Activated naive CD4-positive, alpha-beta T cell treated with anti-CD3 and anti-CD28 coated beads, Interleukin-2, amount 50 U/mL, for 24 hours (primary cell): ENCODE data around the gene MRPS25.
"Not testable (repeated sequence)": the region's sequence is repeated elsewhere in the genome, so short reads cannot be mapped to it uniquely, and the experiment has no call there.

Source experiments
- H3K27ac Mint-ChIP-seq: one replicate; pipeline ENCODE4 v1.8.0; 2021; ENCODE audit warnings: mild to moderate bottlenecking, mixed read lengths
- H3K27me3 Mint-ChIP-seq: one replicate; pipeline ENCODE4 v1.8.0; 2021; ENCODE audit warnings: mixed read lengths
- H3K36me3 Mint-ChIP-seq: one replicate; pipeline ENCODE4 v1.8.0; 2021; ENCODE audit warnings: mixed read lengths
- H3K4me1 Mint-ChIP-seq: one replicate; pipeline ENCODE4 v1.8.0; 2021; ENCODE audit warnings: mixed read lengths
- H3K4me3 Mint-ChIP-seq: one replicate; pipeline ENCODE4 v1.8.0; 2021; ENCODE audit warnings: mild to moderate bottlenecking, mixed read lengths
- H3K9me3 Mint-ChIP-seq: one replicate; pipeline ENCODE4 v1.8.0; 2021; ENCODE audit warnings: mixed read lengths

Gene MRPS25

GRCh38 chr3:15038306-15038705 lies 26.8 kb downstream of the MRPS25 start:
- Mint-ChIP-seq H3K27me3 (no peaks in the 10 kb centered on the region), H3K4me3 (no peak overlapping the region), H3K9me3 (no peaks in the 10 kb centered on the region), H3K36me3 (peaks cover 2% of the 10 kb centered on the region), H3K27ac (no peak overlapping the region), H3K4me1 (peaks cover 12% of the 10 kb centered on the region)

GRCh38 chr3:15033103-15033502 lies 32.0 kb downstream of the MRPS25 start:
- no peak overlapping the region for H3K4me3 Mint-ChIP-seq
- H3K9me3 Mint-ChIP-seq = no peaks in the 10 kb centered on the region
- peak overlapping the region; percentile 76 for H3K27ac Mint-ChIP-seq
- H3K4me1 Mint-ChIP-seq = no peaks in the 10 kb centered on the region
- H3K36me3 Mint-ChIP-seq = peaks cover 8% of the 10 kb centered on the region
- no peaks in the 10 kb centered on the region for H3K27me3 Mint-ChIP-seq

- no peaks in the 10 kb centered on the region for H3K27me3 Mint-ChIP-seq
- H3K27ac Mint-ChIP-seq = peak overlapping the region; percentile 76
- no peak overlapping the region for H3K4me3 Mint-ChIP-seq
- no peaks in the 10 kb centered on the region for H3K9me3 Mint-ChIP-seq
- peaks cover 9% of the 10 kb centered on the region for H3K36me3 Mint-ChIP-seq
- H3K4me1 Mint-ChIP-seq = no peaks in the 10 kb centered on the region
These were observed 32.5 kb downstream of the MRPS25 start for GRCh38 chr3:15032650-15033049.

- Mint-ChIP-seq H3K4me1 (no peaks in the 10 kb centered on the region), H3K9me3 (no peaks in the 10 kb centered on the region), H3K27ac (peak overlapping the region; percentile 49), H3K4me3 (no peak overlapping the region), H3K36me3 (peaks cover 15% of the 10 kb centered on the region), H3K27me3 (no peaks in the 10 kb centered on the region)
These were observed 35.5 kb downstream of the MRPS25 start for GRCh38 chr3:15029625-15030024.

- Mint-ChIP-seq H3K27me3 (no peaks in the 10 kb centered on the region), H3K9me3 (no peaks in the 10 kb centered on the region), H3K4me3 (no peak overlapping the region), H3K36me3 (peaks cover 16% of the 10 kb centered on the region), H3K4me1 (no peaks in the 10 kb centered on the region), H3K27ac (peak overlapping the region; percentile 35)
These were observed 41.4 kb downstream of the MRPS25 start for GRCh38 chr3:15023719-15024118.

GRCh38 chr3:15023249-15023648 lies 41.9 kb downstream of the MRPS25 start:
- Mint-ChIP-seq H3K9me3 (no peaks in the 10 kb centered on the region), H3K27ac (no peak overlapping the region), H3K4me3 (no peak overlapping the region), H3K27me3 (no peaks in the 10 kb centered on the region), H3K36me3 (peaks cover 14% of the 10 kb centered on the region), H3K4me1 (no peaks in the 10 kb centered on the region)

GRCh38 chr3:15017191-15017590 lies 47.9 kb downstream of the MRPS25 start:
- Mint-ChIP-seq H3K4me1 (no peaks in the 10 kb centered on the region), H3K4me3 (no peak overlapping the region), H3K27me3 (no peaks in the 10 kb centered on the region), H3K36me3 (peaks cover 27% of the 10 kb centered on the region), H3K9me3 (no peaks in the 10 kb centered on the region), H3K27ac (no peak overlapping the region)

- Mint-ChIP-seq H3K9me3 (no peaks in the 10 kb centered on the region), H3K27ac (no peak overlapping the region), H3K27me3 (no peaks in the 10 kb centered on the region), H3K4me3 (no peak overlapping the region), H3K4me1 (peaks cover 3% of the 10 kb centered on the region), H3K36me3 (peaks cover 31% of the 10 kb centered on the region)
These were observed 49.7 kb downstream of the MRPS25 start for GRCh38 chr3:15015456-15015855.

GRCh38 chr3:15014606-15015328 lies 50.3 kb downstream of the MRPS25 start:
- H3K9me3 Mint-ChIP-seq = no peaks in the 10 kb centered on the region
- H3K4me3 Mint-ChIP-seq = no peak overlapping the region
- H3K27me3 Mint-ChIP-seq = no peaks in the 10 kb centered on the region
- peaks cover 31% of the 10 kb centered on the region for H3K36me3 Mint-ChIP-seq
- H3K27ac Mint-ChIP-seq = no peak overlapping the region
- H3K4me1 Mint-ChIP-seq = peaks cover 3% of the 10 kb centered on the region

- Mint-ChIP-seq H3K27ac (no peak overlapping the region), H3K4me3 (no peak overlapping the region), H3K4me1 (peaks cover 3% of the 10 kb centered on the region), H3K36me3 (peaks cover 20% of the 10 kb centered on the region), H3K9me3 (no peaks in the 10 kb centered on the region), H3K27me3 (no peaks in the 10 kb centered on the region)
These were observed 53.9 kb downstream of the MRPS25 start for GRCh38 chr3:15011174-15011573.

GRCh38 chr3:15010664-15011063 lies 54.5 kb downstream of the MRPS25 start:
- Mint-ChIP-seq H3K4me1 (peaks cover 3% of the 10 kb centered on the region), H3K36me3 (peaks cover 17% of the 10 kb centered on the region), H3K9me3 (no peaks in the 10 kb centered on the region), H3K27ac (no peak overlapping the region), H3K27me3 (no peaks in the 10 kb centered on the region), H3K4me3 (no peak overlapping the region)

- peaks cover 3% of the 10 kb centered on the region for H3K4me1 Mint-ChIP-seq
- peaks cover 22% of the 10 kb centered on the region for H3K36me3 Mint-ChIP-seq
- H3K27ac Mint-ChIP-seq = no peak overlapping the region
- H3K9me3 Mint-ChIP-seq = no peaks in the 10 kb centered on the region
- H3K4me3 Mint-ChIP-seq = no peak overlapping the region
- no peaks in the 10 kb centered on the region for H3K27me3 Mint-ChIP-seq
These were observed 55.9 kb downstream of the MRPS25 start for GRCh38 chr3:15009167-15009566.

- Mint-ChIP-seq H3K27ac (no peak overlapping the region), H3K27me3 (no peaks in the 10 kb centered on the region), H3K9me3 (no peaks in the 10 kb centered on the region), H3K36me3 (peaks cover 24% of the 10 kb centered on the region), H3K4me3 (peak overlapping the region; percentile 11), H3K4me1 (peaks cover 8% of the 10 kb centered on the region)
These were observed 57.4 kb downstream of the MRPS25 start for GRCh38 chr3:15007681-15008141.

- H3K9me3 Mint-ChIP-seq, H3K27me3 Mint-ChIP-seq, H3K4me3 Mint-ChIP-seq, H3K27ac Mint-ChIP-seq: not testable (repeated sequence)
- Mint-ChIP-seq H3K4me1 (peaks cover 27% of the 10 kb centered on the region), H3K36me3 (peaks cover 30% of the 10 kb centered on the region)
These were observed 65.9 kb downstream of the MRPS25 start for GRCh38 chr3:14999182-14999581.
